ENCODE data around the gene KRT15.
"Not testable (repeated sequence)": the region's sequence is repeated elsewhere in the genome, so short reads cannot be mapped to it uniquely, and the experiment has no call there.

DNA sequence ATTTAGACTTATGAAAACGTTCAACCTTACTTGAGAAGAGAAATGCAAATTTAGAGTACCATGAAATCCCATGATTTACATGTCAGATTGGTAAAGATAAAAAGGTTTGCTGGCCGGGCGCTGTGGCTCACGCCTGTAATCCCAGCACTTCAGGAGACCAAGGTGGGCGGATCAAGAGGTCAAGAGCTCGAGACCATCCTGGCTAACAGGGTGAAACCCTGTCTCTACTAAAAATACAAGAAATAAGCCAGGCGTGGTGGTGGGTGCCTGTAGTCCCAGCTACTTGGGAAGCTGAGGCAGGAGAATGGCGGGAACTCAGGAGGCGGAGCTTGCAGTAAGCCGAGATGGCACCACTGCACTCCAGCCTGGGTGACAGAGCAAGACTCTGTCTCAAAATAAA, 24.1 kb upstream of the KRT15 start:
- TF ChIP-seq, protein P1, sequence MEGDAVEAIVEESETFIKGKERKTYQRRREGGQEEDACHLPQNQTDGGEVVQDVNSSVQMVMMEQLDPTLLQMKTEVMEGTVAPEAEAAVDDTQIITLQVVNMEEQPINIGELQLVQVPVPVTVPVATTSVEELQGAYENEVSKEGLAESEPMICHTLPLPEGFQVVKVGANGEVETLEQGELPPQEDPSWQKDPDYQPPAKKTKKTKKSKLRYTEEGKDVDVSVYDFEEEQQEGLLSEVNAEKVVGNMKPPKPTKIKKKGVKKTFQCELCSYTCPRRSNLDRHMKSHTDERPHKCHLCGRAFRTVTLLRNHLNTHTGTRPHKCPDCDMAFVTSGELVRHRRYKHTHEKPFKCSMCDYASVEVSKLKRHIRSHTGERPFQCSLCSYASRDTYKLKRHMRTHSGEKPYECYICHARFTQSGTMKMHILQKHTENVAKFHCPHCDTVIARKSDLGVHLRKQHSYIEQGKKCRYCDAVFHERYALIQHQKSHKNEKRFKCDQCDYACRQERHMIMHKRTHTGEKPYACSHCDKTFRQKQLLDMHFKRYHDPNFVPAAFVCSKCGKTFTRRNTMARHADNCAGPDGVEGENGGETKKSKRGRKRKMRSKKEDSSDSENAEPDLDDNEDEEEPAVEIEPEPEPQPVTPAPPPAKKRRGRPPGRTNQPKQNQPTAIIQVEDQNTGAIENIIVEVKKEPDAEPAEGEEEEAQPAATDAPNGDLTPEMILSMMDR (conservative IDR thresholded peaks at IDR 0.05; ENCODE audit: low read length): not testable (repeated sequence)
- TF ChIP-seq EZH2phosphoT487 (IDR thresholded peaks at IDR 0.05; ENCODE audit: borderline replicate concordance, low read depth, low read length): not testable (repeated sequence)

All from OCI-LY7 (cell line).